Activated naive CD8-positive, alpha-beta T cell (primary cell): ENCODE results near the gene GALNS.
"Not testable (repeated sequence)": the region's sequence is repeated elsewhere in the genome, so short reads cannot be mapped to it uniquely, and the experiment has no call there.

Experiments
- H3K27ac Mint-ChIP-seq: one replicate; pipeline ENCODE4 v1.8.0; 2021; ENCODE audit warnings: mixed read lengths
- H3K27me3 Mint-ChIP-seq: one replicate; pipeline ENCODE4 v1.8.0; 2021; ENCODE audit warnings: mixed read lengths
- H3K36me3 Mint-ChIP-seq: one replicate; pipeline ENCODE4 v1.8.0; 2021; ENCODE audit warnings: mixed read lengths
- H3K4me1 Mint-ChIP-seq: one replicate; pipeline ENCODE4 v1.8.0; 2021; ENCODE audit warnings: low read depth, mixed read lengths
- H3K4me3 Mint-ChIP-seq: one replicate; pipeline ENCODE4 v1.8.0; 2021; ENCODE audit warnings: mild to moderate bottlenecking, mixed read lengths
- H3K9me3 Mint-ChIP-seq: one replicate; pipeline ENCODE4 v1.8.0; 2021; ENCODE audit warnings: low read depth, mixed read lengths

The GALNS gene

DNA sequence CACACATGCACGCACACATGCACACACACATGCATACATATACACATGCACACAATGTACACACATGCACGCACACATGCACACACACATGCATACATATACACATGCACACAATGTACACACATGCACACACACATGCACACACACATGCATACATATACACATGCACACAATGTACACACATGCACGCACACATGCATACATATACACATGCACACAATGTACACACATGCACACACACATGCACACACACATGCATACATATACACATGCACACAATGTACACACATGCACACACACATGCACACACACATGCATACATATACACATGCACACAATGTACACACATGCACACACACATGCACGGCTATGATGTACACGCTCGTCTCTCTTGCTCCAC is 37.5 kb upstream of the GALNS start:
- not testable (repeated sequence) for H3K36me3 Mint-ChIP-seq, H3K9me3 Mint-ChIP-seq, H3K27ac Mint-ChIP-seq, H3K4me1 Mint-ChIP-seq, H3K4me3 Mint-ChIP-seq, H3K27me3 Mint-ChIP-seq

GRCh38 chr16:88893127-88893968 is 36.6 kb upstream of the GALNS start:
- Mint-ChIP-seq H3K27ac (no peak overlapping the region), H3K4me1 (no peaks in the 10 kb centered on the region), H3K27me3 (no peaks in the 10 kb centered on the region), H3K9me3 (no peaks in the 10 kb centered on the region), H3K36me3 (no peaks in the 10 kb centered on the region), H3K4me3 (no peak overlapping the region)

DNA sequence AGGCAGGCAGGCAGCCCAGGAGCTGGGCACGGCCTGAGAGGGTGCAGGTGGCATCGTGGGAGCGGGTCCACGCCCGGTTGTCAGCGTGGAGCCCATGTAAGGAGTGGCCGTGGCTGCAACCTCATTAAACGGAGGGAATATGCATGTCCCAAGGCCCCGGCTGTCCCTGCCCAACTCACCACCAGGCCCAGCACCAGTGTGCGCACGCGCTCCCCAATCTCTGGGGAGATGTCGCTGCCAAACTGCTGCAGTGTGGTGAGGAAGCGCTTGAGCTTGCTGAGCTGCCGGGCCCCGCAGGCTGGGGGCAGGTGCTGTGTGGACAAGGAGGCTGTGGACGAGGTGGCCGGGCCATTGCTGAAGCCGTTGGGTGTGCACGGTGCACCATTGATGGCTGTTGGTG is 35.3 kb upstream of the GALNS start:
- no peak overlapping the region for H3K27ac Mint-ChIP-seq
- no peaks in the 10 kb centered on the region for H3K36me3 Mint-ChIP-seq
- no peak overlapping the region for H3K4me3 Mint-ChIP-seq
- H3K9me3 Mint-ChIP-seq = no peaks in the 10 kb centered on the region
- no peaks in the 10 kb centered on the region for H3K27me3 Mint-ChIP-seq
- H3K4me1 Mint-ChIP-seq = no peaks in the 10 kb centered on the region

DNA sequence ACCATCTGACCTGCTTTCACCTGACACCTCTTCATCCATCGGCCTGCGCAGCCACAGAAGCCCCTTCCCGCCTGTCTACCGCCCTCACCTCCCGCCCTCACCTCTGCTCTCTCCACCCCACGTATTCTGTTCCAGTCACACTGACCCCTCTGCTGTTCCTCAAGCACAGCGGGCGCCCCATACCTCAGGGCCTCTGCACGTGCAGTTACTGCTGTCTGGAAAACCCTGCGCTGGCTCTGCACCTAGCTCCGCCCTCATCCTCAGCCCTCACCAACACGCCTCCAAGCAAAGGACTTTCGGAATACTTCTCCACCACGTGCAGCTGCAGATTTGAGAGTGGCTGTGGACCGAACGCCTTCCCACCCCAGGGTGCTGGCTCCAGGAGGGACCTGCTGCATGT is 34.3 kb upstream of the GALNS start:
- no peaks in the 10 kb centered on the region for H3K36me3 Mint-ChIP-seq
- H3K9me3 Mint-ChIP-seq = no peaks in the 10 kb centered on the region
- no peak overlapping the region for H3K4me3 Mint-ChIP-seq
- no peaks in the 10 kb centered on the region for H3K4me1 Mint-ChIP-seq
- no peak overlapping the region for H3K27ac Mint-ChIP-seq
- H3K27me3 Mint-ChIP-seq = no peaks in the 10 kb centered on the region

- not testable (repeated sequence) for H3K4me3 Mint-ChIP-seq, H3K4me1 Mint-ChIP-seq, H3K27me3 Mint-ChIP-seq, H3K36me3 Mint-ChIP-seq, H3K9me3 Mint-ChIP-seq, H3K27ac Mint-ChIP-seq
These were observed 33.1 kb upstream of the GALNS start for GRCh38 chr16:88889702-88890352.

DNA sequence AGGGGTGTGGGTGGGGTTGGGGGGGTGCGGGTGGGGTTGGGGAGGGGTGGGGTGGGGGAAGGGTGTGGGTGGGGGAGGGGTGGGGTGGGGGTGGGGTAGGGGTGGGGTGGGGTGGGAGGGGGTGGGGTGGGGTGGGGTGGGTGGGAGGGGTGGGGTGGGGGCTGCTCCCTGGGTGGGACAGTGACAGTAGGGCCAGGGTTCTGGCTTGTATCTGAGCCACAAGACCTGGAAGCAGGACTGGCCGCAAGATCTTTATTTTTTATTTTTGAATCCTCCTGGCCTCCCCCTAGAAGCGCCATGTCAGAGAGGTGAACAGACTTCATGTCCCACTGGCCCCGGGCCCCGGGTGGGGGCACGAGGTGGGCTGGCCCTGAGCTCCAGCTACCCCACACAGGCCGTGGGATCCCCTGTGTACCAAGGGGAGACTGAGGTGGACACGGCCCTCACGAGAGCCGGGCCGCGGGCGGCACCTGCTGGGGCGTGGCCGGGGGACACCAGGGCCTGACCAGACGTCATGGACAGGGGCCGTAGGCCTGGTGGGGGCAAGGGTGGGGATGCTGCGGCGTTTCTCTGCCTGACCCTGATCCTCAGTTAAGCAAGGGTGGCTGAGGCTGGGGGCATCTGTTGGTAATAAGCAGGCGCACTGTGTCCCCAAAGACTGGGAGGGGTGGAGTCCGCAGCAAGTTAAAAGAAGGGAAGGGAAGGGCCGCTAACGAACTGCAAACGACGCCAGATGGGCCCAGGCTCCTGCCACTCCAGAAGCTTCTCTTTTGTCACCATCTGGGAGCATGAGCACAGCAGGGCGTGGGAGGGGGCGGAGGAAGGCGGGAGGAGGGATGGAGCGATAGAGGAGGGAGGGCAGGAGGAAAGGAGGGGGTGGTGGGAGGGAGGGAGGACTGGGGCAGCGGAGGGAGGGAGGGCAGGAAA is 32.0 kb upstream of the GALNS start:
- H3K36me3 Mint-ChIP-seq = no peaks in the 10 kb centered on the region
- no peaks in the 10 kb centered on the region for H3K27me3 Mint-ChIP-seq
- no peaks in the 10 kb centered on the region for H3K4me1 Mint-ChIP-seq
- H3K4me3 Mint-ChIP-seq = no peak overlapping the region
- H3K9me3 Mint-ChIP-seq = no peaks in the 10 kb centered on the region
- H3K27ac Mint-ChIP-seq = no peak overlapping the region

DNA sequence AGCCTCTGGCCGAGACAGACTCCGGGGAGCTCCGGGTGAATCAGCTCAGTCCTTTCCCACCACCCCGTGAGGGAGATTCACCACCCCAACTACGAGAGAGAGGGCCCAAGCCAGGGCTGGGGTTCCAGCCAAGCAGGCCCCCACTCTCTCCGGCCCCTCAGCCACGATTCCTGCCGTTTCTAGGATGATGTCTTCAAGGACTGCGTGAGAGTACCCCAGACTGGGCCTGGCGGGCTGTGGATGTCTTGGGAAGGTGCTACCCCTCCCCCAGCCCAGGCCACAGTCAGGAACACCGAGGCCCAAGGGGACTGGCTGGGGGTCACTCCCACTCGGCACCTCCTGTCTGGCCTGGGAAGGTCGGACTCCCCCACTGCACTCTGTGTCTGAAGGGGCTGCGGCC is 31.3 kb upstream of the GALNS start:
- H3K9me3 Mint-ChIP-seq = no peaks in the 10 kb centered on the region
- no peak overlapping the region for H3K27ac Mint-ChIP-seq
- no peaks in the 10 kb centered on the region for H3K4me1 Mint-ChIP-seq
- H3K36me3 Mint-ChIP-seq = no peaks in the 10 kb centered on the region
- H3K27me3 Mint-ChIP-seq = no peaks in the 10 kb centered on the region
- no peak overlapping the region for H3K4me3 Mint-ChIP-seq

DNA sequence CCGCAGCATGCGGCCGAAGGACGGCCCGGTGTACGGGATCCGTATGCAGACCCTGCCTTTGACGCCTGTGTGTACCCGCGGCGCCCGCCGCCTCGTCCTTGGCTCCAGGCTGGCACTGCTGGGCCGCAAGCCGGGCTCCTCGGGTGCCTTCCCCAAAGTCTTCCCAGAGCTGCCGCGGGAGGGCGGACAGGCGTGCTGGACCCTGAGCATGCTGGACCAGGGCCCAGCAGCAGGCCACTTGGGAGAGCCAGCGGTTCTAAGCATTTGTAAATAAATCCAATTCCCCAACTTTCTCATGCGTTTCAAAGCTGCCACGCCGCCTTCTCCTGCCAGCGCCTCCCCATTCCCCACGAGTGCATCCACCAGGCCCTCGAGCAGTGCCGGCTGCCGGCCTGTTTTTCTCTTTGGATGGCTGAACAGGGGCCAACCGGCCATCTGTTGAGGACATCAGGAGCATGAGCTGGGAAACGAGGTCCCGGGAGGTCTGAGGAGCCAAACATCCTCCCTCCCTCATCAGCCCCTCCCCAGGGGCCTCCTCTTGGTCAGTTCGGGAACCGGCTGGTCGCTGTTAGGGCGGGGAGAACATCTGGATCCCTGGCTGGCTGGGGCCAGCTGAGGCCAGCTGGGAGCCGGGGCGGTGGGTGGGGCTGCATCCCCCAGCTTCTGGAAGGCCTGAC is 30.2 kb upstream of the GALNS start:
- no peaks in the 10 kb centered on the region for H3K36me3 Mint-ChIP-seq
- H3K27me3 Mint-ChIP-seq = no peaks in the 10 kb centered on the region
- peaks cover 1% of the 10 kb centered on the region for H3K4me1 Mint-ChIP-seq

DNA sequence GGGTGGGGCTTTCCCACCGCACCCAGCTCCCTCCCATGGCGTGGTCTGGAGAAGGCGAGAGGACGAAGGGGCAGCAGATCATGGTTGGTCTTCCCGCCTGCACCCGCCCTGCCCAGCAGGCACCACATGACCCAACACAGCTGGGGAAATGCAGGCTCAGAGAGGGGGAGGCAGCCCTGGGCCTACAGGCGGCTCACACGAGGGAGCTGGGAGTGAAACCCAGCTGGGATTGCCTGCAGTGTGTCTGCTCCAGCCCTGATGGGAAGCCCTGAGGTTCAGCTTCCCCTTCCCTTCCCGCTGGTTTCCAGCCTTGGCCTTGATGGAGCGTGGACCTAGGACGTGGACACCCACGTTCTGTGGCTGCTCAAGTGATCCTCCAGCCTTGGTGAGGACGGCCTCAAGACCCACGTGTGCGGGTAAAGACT is 29.7 kb upstream of the GALNS start:
- Mint-ChIP-seq H3K27ac (no peak overlapping the region), H3K9me3 (no peaks in the 10 kb centered on the region), H3K4me1 (peaks cover 1% of the 10 kb centered on the region), H3K4me3 (no peak overlapping the region), H3K36me3 (no peaks in the 10 kb centered on the region), H3K27me3 (no peaks in the 10 kb centered on the region)

More for the DNA sequence above, 30.2 kb upstream of the GALNS start:
- no peaks in the 10 kb centered on the region for H3K9me3 Mint-ChIP-seq
- no peak overlapping the region for H3K27ac Mint-ChIP-seq
- H3K4me3 Mint-ChIP-seq = no peak overlapping the region

DNA sequence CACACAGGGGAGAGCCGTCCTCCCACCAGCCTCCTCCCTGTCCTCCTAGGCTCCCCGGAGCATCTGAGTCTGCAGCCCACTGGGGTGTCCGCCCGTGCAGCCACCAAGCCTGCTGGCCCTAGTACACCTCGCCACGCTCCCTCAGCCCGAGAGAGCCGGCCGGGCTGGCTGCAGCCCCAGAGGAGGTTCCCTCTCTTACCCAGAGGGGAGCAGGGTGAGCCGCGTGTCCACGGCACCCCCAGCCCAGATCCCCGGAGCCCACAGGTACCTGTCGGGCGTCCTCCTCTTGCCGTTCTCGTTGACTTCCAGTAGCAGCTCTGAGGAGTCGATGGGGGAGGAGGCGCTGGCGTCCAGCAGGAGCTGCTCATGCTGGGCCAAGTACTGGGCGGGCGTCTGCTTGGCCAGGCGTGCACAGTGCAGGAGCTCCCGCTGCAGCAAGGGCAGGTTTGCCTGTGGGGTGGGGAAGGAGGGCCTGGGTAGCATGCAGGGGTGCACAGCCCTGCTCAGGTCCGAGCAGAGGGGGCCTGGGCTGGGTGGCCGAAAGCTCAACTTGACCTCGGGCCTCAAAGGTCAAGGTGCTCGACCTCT is 29.0 kb upstream of the GALNS start:
- Mint-ChIP-seq H3K4me1 (peaks cover 1% of the 10 kb centered on the region), H3K27ac (no peak overlapping the region), H3K4me3 (no peak overlapping the region), H3K27me3 (no peaks in the 10 kb centered on the region), H3K36me3 (no peaks in the 10 kb centered on the region), H3K9me3 (no peaks in the 10 kb centered on the region)

- no peak overlapping the region for H3K27ac Mint-ChIP-seq
- no peak overlapping the region for H3K4me3 Mint-ChIP-seq
- peaks cover 1% of the 10 kb centered on the region for H3K4me1 Mint-ChIP-seq
- H3K27me3 Mint-ChIP-seq = no peaks in the 10 kb centered on the region
- no peaks in the 10 kb centered on the region for H3K36me3 Mint-ChIP-seq
- no peaks in the 10 kb centered on the region for H3K9me3 Mint-ChIP-seq
These were observed 28.0 kb upstream of the GALNS start for GRCh38 chr16:88884569-88885271.

DNA sequence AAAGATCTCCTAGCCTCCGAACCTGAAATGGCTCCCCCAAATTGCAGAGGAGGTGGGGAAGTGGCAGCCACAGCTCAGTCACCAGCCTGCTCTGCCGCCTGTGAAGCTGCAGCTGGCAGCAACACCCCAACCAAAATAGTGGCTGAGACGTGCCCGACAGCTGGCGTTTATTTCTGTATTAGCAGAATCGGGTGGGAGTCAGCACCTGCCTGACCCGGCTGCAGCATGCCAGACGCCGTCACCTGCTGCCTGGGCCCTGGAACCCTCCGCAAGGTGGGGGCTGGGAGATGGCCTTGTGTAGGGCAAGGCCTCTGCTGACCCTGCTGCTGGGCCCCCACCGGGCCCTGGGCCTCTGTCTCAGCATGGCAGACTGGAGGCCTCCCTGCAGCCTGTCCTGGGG is 27.2 kb upstream of the GALNS start:
- H3K9me3 Mint-ChIP-seq = no peaks in the 10 kb centered on the region
- peaks cover 1% of the 10 kb centered on the region for H3K4me1 Mint-ChIP-seq
- H3K36me3 Mint-ChIP-seq = no peaks in the 10 kb centered on the region
- H3K4me3 Mint-ChIP-seq = no peak overlapping the region
- H3K27me3 Mint-ChIP-seq = no peaks in the 10 kb centered on the region
- H3K27ac Mint-ChIP-seq = no peak overlapping the region

DNA sequence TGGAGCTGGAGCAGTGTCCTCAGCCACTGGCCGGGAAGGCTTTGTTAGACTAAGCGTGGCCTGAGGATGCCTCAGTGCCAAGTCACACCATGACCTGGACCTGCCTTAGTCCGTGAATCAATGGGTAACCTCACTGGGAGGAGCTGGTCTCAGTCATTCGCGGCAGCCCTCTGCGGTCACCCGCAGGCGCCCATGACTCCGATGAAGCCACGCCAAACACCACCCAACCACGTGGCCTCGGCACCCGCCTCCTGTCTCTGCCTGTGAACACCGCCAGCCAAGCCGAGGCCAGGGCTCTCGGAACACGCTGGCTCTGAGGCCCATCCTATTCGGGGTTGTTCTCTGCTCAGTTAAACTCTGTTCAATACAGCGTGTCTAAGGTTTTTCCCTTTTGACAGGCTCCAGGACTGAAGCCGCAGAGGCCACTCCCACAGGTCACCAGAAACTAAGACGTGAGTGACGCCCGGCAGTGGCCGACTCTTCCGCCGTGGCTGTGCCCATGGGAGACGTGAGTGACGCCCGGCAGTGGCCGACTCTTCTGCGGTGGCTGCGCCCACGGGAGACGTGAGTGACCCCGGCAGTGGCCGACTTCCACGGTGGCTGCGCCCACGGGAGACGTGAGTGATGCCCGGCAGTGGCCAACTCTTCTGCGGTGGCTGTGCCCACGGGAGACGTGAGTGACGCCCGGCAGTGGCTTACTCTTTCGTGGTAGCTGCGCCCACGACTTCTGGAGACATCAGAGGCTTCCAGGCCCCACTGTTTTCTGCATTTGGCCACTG is 26.6 kb upstream of the GALNS start:
- Mint-ChIP-seq H3K27ac (no peak overlapping the region), H3K9me3 (no peaks in the 10 kb centered on the region), H3K4me3 (no peak overlapping the region), H3K27me3 (no peaks in the 10 kb centered on the region), H3K4me1 (peaks cover 1% of the 10 kb centered on the region), H3K36me3 (no peaks in the 10 kb centered on the region)
